Activated T-helper 1 cell treated with Interleukin-2 at 50 U/mL for 16 hours (primary cell): Measurements from ENCODE around the gene NCAM2.

Source experiments
- DNase-seq: peaks from one replicate; pipeline ENCODE4 v3.0.0-alpha.2; 2020; ENCODE audit warnings: low read depth

The NCAM2 gene

DNA sequence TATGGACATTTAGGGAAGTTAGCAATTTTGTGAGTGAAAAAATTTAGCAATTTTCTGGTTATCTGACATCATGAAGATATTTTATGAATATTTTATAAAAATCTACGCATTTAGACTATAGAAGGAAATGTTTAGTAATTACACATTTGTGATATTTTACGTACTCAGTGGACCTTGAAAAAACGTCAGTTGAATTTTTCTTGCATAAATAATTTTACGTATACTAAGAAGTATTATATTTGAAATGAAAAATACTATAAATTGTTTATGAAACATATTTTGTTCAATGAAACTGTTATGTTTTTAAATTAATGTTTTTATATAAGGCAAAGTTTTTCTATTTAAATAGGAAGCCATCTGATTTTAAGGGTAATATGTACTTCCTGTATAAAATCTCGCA lies 462.8 kb downstream of the NCAM2 start:
- no peak for DNase-seq

DNA sequence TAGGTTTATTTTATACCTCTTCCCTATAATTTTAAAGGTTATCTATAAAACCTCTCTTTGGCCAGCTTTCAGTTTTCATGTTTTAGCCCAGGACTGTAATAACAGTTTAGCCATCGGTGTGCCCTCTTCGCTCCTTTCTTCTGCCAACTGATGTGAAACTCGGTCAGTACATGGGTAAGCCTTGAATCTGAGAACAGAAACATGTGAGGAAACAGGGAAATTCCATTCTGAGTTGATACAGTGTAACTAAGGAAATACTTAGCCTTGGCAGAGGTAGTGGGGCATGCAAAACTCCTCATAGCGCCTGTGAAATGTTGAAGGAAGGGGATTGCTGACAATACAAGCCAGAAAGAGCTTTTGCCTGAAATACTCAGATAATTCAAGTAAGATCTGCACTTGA lies 465.2 kb downstream of the NCAM2 start:
- DNase-seq: no peak

GRCh38 chr21:21464684-21465083 lies 466.5 kb downstream of the NCAM2 start:
- DNase-seq: no peak

DNA sequence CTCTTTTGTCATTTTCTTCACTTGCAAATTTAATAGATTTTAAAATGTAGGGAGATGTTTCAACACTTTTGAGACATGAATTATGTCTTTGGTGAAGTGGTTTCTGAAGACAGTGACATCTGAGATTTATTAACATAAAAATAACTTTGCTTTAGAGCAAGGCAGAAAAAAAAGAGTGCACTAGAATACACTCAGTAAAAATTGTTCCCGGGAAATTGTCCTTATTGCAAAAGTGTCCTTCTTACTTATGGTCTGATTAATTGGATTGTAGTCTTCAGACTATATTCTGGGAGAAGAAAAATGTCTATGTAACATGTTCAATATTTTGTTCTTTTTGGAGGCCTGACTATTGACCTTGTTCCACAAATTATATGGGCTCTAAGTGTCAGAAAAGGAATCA lies 468.5 kb downstream of the NCAM2 start:
- no peak for DNase-seq

GRCh38 chr21:21468003-21468402 lies 469.8 kb downstream of the NCAM2 start:
- DNase-seq: no peak

GRCh38 chr21:21481239-21481638 lies 483.0 kb downstream of the NCAM2 start:
- no peak for DNase-seq

DNA sequence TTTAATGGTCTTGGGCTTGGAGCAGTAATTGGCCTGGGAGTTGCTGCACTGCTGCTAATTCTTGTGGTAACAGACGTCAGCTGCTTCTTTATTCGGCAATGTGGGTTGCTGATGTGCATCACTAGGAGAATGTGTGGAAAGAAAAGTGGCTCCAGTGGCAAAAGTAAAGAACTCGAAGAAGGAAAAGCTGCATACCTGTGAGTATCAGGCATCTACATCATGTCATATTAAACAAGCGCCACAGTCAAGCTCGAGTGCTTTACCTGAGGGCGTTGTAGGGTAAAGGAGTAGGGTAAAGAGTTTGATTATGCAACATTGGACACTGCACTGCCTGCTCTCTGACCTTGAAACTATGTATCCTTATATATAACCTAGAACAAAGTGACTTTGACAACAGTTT lies 510.6 kb downstream of the NCAM2 start:
- DNase-seq: no peak

GRCh38 chr21:21530680-21531079 lies 532.5 kb downstream of the NCAM2 start:
- no peak for DNase-seq

DNA sequence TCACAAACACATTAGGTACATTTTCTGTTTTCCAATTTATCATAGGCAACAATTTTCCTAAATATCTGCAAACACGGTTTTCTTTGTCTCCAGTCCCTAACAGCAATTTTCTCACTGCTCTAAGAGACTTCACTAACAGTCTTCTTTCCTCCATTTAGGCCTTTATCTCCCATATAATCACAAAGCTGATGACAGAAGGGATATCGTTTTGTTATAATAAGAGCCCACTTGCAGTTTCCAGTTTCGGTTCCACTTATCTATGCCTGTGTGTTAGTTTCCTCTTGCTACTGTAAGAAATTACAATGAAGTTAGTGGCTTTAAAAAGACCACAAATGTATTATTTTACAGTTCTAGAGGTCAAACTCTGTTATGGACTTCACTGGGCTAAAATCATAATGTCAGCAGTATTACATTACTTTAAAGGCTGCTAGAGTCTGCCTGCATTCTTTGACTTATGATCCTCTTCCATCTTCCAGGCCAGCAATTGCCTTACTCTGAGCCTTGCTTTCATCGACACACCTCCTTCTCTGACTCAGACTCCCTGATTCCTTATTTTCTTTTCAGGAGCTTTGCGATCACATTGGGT lies 549.3 kb downstream of the NCAM2 start:
- no peak for DNase-seq

- DNase-seq: no peak
Measured at GRCh38 chr21:21559285-21560045, 561.3 kb downstream of the NCAM2 start.
